Omental fat pad (tissue), 4 donors: ENCODE measurements around the gene TECPR2. TPM values are rescaled to one million over a fixed set of nuclear protein-coding genes. Genes with fewer than 3 reads are reported as not detected.

Experiments used
- ATAC-seq: fragments of 150-250 bp; one replicate; pipeline ENCODE4 v1.9.1; 2016; ENCODE audit warnings: mild to moderate bottlenecking, moderate library complexity; ENCODE audit not compliant: low FRiP score
- DNase-seq: peaks from one replicate; pipeline ENCODE4 v3.0.0-alpha.2; 2019; ENCODE audit warnings: low spot score
- CTCF ChIP-seq, 3 donors: fragments of 450-650 bp; IDR thresholded peaks; one replicate each; pipeline ENCODE4 v1.5.1; 2016 to 2017; ENCODE audit warnings: antibody characterized with exemption in 3 of 3, mild to moderate bottlenecking in 3 of 3, moderate library complexity in 2 of 3
- total RNA-seq, 4 donors: library from RNA; depleted of rRNA; stranded (reverse); fragments of >200 nt; gene quantifications; one replicate each; pipeline ENCODE4 v1.1.0, GENCODE V29; 2016

The TECPR2 gene
- total RNA-seq, 4 donors from 2014 or later: 12.7 to 46.0 (median 17.9) TPM

GRCh38 chr14:102424520-102424919, 61.8 kb downstream of the TECPR2 start:
- ATAC-seq: no peak
- DNase-seq: no peak
- no peak for TF ChIP-seq CTCF (IDR thresholded peaks at IDR 0.05)

- no peak for TF ChIP-seq CTCF (IDR thresholded peaks at IDR 0.05)
- no peak for ATAC-seq
- no peak for DNase-seq
These were observed 62.2 kb downstream of the TECPR2 start for GRCh38 chr14:102424923-102425322.

GRCh38 chr14:102426796-102427195, 64.1 kb downstream of the TECPR2 start:
- no peak for TF ChIP-seq CTCF (IDR thresholded peaks at IDR 0.05)
- ATAC-seq (no peak), DNase-seq (no peak)

GRCh38 chr14:102427642-102428041, 64.9 kb downstream of the TECPR2 start:
- no peak for TF ChIP-seq CTCF (IDR thresholded peaks at IDR 0.05)
- ATAC-seq (no peak), DNase-seq (no peak)

GRCh38 chr14:102430212-102430908, 67.6 kb downstream of the TECPR2 start:
- ATAC-seq (no peak), DNase-seq (no peak)
- no peak for TF ChIP-seq CTCF (IDR thresholded peaks at IDR 0.05)

- TF ChIP-seq CTCF (IDR thresholded peaks at IDR 0.05): no peak
- ATAC-seq: no peak
- DNase-seq: no peak
These were observed 69.0 kb downstream of the TECPR2 start for GRCh38 chr14:102431751-102432150.

DNA sequence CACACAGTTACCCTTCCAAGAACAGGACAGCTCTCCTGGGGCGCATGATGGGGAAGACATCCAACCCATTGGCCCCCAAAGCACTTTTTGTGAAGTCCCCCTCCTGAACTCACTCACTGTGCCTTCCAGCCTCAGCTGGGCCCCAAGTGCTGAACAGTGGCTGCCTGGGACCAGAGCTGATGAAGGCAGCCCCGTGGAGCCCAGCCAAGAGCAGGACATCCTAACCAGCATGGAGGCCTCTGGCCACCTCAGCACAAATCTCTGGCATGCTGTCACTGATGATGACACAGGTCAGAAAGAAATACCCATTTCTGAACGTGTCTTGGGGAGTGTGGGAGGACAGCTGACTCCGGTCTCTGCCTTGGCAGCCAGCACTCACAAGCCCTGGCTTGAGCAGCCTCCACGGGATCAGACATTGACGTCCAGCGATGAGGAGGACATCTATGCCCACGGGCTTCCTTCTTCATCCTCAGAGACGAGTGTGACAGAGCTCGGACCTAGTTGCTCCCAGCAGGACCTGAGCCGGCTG, 72.0 kb downstream of the TECPR2 start:
- no peak for ATAC-seq
- DNase-seq: no peak
- no peak for TF ChIP-seq CTCF (IDR thresholded peaks at IDR 0.05)
